GM18511 (cell line): ENCODE results near the gene KNDC1.
"Not testable (repeated sequence)": the region's sequence is repeated elsewhere in the genome, so short reads cannot be mapped to it uniquely, and the experiment has no call there.

ENCODE experiments used
- ATAC-seq: cut with Tn5 transposase; IDR thresholded peaks from one replicate; pipeline ENCODE4 v1.9.1; 2021; ENCODE audit warnings: mild to moderate bottlenecking, moderate library complexity; ENCODE audit not compliant: unreplicated experiment

Gene KNDC1

GRCh38 chr10:133126431-133127290 lies 33.4 kb upstream of the KNDC1 start:
- ATAC-seq, result no peak

GRCh38 chr10:133127291-133128125 lies 32.5 kb upstream of the KNDC1 start:
- ATAC-seq, result no peak

GRCh38 chr10:133128126-133129070 lies 31.6 kb upstream of the KNDC1 start:
- no peak for ATAC-seq

GRCh38 chr10:133129071-133129858 lies 30.8 kb upstream of the KNDC1 start:
- ATAC-seq, result no peak

- ATAC-seq, result no peak
Measured at GRCh38 chr10:133129859-133130495, 30.0 kb upstream of the KNDC1 start.

DNA sequence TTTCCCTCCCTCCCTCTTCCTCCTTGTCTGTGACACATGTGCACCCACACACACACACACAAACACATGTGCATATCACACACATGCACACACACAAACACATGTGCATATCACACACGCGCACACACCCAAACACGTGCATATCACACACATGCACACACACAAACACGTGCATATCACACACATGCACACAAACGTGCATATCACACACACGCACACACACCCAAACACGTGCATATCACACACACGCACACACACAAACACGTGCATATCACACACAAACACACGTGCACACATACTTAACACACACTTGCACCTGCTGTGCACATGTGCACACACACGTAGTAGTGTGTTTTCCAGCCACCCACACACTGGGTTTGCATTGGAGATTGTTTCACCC lies 29.4 kb upstream of the KNDC1 start:
- ATAC-seq, result no peak

DNA sequence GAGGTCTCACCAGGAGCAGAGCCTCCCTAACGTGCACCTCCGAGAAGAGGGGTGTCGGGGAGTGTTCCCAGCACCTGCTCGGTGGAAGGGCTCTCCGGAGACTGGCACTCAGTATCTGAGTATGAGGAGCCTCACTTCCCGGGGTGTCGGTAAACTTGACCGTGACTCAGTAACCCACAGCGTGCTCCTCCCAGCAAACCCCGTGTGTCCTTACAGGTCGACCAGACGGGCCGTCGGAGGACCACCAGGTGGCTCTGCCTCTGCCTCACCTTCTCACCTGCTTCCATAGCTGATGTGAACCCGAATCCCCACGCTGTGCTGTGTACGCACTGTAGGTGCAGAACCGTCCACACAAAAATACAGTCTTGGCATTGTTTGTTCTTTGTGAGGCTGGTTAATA lies 29.0 kb upstream of the KNDC1 start:
- no peak for ATAC-seq

- ATAC-seq, result no peak
Measured at GRCh38 chr10:133131734-133132472, 28.1 kb upstream of the KNDC1 start.

GRCh38 chr10:133132473-133133291 lies 27.3 kb upstream of the KNDC1 start:
- no peak for ATAC-seq

GRCh38 chr10:133133471-133134231 lies 26.4 kb upstream of the KNDC1 start:
- ATAC-seq, result no peak

- ATAC-seq, result no peak
Measured at GRCh38 chr10:133134411-133135115, 25.5 kb upstream of the KNDC1 start.

DNA sequence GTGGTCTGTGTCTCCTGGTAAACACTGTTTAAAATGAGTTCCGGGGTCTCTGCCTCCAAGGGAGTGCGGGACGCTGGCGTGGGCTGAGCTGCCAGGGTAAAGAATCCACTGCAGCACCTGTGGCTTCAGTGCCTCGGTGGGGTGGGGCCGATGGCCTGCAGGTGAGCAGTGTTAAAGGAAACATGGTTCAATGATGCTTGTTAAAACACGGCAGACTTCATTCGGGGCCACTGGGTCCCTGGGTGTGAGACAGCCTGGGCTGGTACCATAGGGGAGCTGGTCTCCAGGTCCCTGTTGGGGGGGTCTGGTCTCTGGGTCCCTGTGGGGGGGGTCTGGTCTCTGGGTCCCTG lies 24.9 kb upstream of the KNDC1 start:
- ATAC-seq, result no peak

GRCh38 chr10:133137486-133138145 lies 22.4 kb upstream of the KNDC1 start:
- not testable (repeated sequence) for ATAC-seq

- ATAC-seq, result no peak
Measured at GRCh38 chr10:133139551-133140065, 20.4 kb upstream of the KNDC1 start.

GRCh38 chr10:133140417-133141143 lies 19.4 kb upstream of the KNDC1 start:
- ATAC-seq, result no peak
